Measurements from ENCODE around the gene MRPL4.

DNA sequence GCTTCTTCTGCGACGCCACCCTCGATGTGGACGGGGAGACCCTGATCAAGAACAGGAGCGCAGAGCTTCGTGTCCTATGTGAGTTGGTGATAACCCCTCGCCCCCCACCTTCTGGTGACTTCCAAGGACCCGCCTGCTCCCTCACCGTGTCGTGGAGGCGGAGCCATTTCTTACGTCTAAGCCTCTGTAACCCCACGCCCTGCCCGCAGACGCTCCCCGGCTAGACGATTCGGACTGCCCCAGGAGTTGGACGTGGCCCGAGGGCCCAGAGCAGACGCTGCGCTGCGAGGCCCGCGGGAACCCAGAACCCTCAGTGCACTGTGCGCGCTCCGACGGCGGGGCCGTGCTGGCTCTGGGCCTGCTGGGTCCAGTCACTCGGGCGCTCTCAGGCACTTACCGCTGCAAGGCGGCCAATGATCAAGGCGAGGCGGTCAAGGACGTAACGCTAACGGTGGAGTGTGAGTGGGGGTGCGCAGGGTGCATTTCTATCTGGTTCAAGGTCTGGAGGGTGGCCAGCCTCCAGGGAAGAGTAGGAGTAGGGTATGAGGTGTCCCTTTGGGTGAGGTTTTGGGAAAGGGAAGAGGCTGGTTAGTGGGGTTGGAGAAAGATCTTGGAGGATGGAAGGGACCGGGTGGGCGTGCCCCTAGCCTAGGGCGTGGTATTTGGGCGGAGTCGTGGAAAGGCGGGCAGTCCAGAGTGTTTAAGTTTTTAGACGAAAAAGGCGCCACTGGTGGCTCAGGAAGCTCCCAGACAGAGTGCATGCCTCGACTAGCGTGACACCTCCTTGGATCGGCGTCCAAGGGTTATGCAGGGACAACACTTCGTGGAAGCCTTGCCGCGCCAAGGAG, 41.0 kb downstream of the MRPL4 start:
- no peak for TF ChIP-seq EP300 (IDR thresholded peaks at IDR 0.05)
- TF ChIP-seq CTCF (IDR thresholded peaks at IDR 0.05): no peak
